Activated T-helper 17 cell treated with anti-CD3 and anti-CD28 coated beads, Interleukin-2, amount 50 U/mL, for 72 hours (primary cell): Measurements from ENCODE around the gene TMEM43. TPM values are rescaled to one million over a fixed set of nuclear protein-coding genes. Genes with fewer than 3 reads are reported as not detected.

Experiments used
- ATAC-seq: fragments of 150-1000 bp; cut with Tn5 transposase; replicated peaks from 2 replicates; pipeline ENCODE4 v1.10.0; 2021; ENCODE audit warnings: mild to moderate bottlenecking, moderate library complexity
- H3K27ac Mint-ChIP-seq: one replicate; pipeline ENCODE4 v1.8.0; 2022; ENCODE audit warnings: mixed read lengths
- H3K27me3 Mint-ChIP-seq: one replicate; pipeline ENCODE4 v1.8.0; 2022; ENCODE audit warnings: mixed read lengths
- H3K36me3 Mint-ChIP-seq: one replicate; pipeline ENCODE4 v1.8.0; 2022; ENCODE audit warnings: low read depth, mild to moderate bottlenecking, mixed read lengths
- H3K4me1 Mint-ChIP-seq: one replicate; pipeline ENCODE4 v1.8.0; 2022; ENCODE audit warnings: mixed read lengths
- H3K4me3 Mint-ChIP-seq: one replicate; pipeline ENCODE4 v1.8.0; 2022; ENCODE audit warnings: mild to moderate bottlenecking, mixed read lengths
- H3K9me3 Mint-ChIP-seq: one replicate; pipeline ENCODE4 v1.8.0; 2022; ENCODE audit warnings: mixed read lengths
- total RNA-seq, 2 donors: library from RNA; stranded (reverse); gene quantifications; one replicate each; pipeline ENCODE4 v1.2.3, GENCODE V29; 2022

The TMEM43 gene
- total RNA-seq, 2 donors from 2014 or later: 42.1 to 44.5 TPM

GRCh38 chr3:14138878-14139655 is 14.2 kb downstream of the TMEM43 start:
- no peak for ATAC-seq
- H3K4me3 Mint-ChIP-seq: no peak overlapping the region
- H3K4me1 Mint-ChIP-seq: peaks cover 26% of the 10 kb centered on the region
- peak overlapping the region; percentile 58 for H3K27ac Mint-ChIP-seq
- H3K36me3 Mint-ChIP-seq: peaks cover 65% of the 10 kb centered on the region
- H3K9me3 Mint-ChIP-seq: no peaks in the 10 kb centered on the region
- no peaks in the 10 kb centered on the region for H3K27me3 Mint-ChIP-seq

- H3K36me3 Mint-ChIP-seq: peaks cover 65% of the 10 kb centered on the region
- H3K4me3 Mint-ChIP-seq: no peak overlapping the region
- H3K9me3 Mint-ChIP-seq: no peaks in the 10 kb centered on the region
- ATAC-seq: no peak
- no peak overlapping the region for H3K27ac Mint-ChIP-seq
- H3K27me3 Mint-ChIP-seq: no peaks in the 10 kb centered on the region
- H3K4me1 Mint-ChIP-seq: peaks cover 33% of the 10 kb centered on the region
Measured at GRCh38 chr3:14139771-14140170, 14.9 kb downstream of the TMEM43 start.

- peaks cover 40% of the 10 kb centered on the region for H3K4me1 Mint-ChIP-seq
Measured at GRCh38 chr3:14140668-14141067, 15.8 kb downstream of the TMEM43 start.

GRCh38 chr3:14141144-14141543 is 16.3 kb downstream of the TMEM43 start:
- Mint-ChIP-seq H3K27me3 (no peaks in the 10 kb centered on the region), H3K27ac (peak overlapping the region; percentile 96), H3K36me3 (peaks cover 61% of the 10 kb centered on the region), H3K4me3 (no peak overlapping the region), H3K9me3 (no peaks in the 10 kb centered on the region), H3K4me1 (peaks cover 42% of the 10 kb centered on the region)
- ATAC-seq: no peak

More at GRCh38 chr3:14140668-14141067, 15.8 kb downstream of the TMEM43 start:
- Mint-ChIP-seq H3K27ac (no peak overlapping the region), H3K36me3 (peaks cover 63% of the 10 kb centered on the region), H3K9me3 (no peaks in the 10 kb centered on the region), H3K4me3 (no peak overlapping the region), H3K27me3 (no peaks in the 10 kb centered on the region)
- ATAC-seq: no peak

- H3K9me3 Mint-ChIP-seq: no peaks in the 10 kb centered on the region
- no peaks in the 10 kb centered on the region for H3K27me3 Mint-ChIP-seq
- peak overlapping the region; percentile 96 for H3K27ac Mint-ChIP-seq
- peaks cover 62% of the 10 kb centered on the region for H3K36me3 Mint-ChIP-seq
- H3K4me1 Mint-ChIP-seq: peaks cover 44% of the 10 kb centered on the region
- ATAC-seq: no peak
- peak overlapping the region; percentile 40 for H3K4me3 Mint-ChIP-seq
Measured at GRCh38 chr3:14141602-14142341, 16.9 kb downstream of the TMEM43 start.

GRCh38 chr3:14142567-14143270 is 17.9 kb downstream of the TMEM43 start:
- Mint-ChIP-seq H3K4me1 (peaks cover 44% of the 10 kb centered on the region), H3K27ac (peak overlapping the region; percentile 96), H3K36me3 (peaks cover 70% of the 10 kb centered on the region), H3K4me3 (peak overlapping the region; percentile 40), H3K9me3 (no peaks in the 10 kb centered on the region), H3K27me3 (no peaks in the 10 kb centered on the region)
- ATAC-seq: peak; percentile 54

- Mint-ChIP-seq H3K36me3 (peaks cover 69% of the 10 kb centered on the region), H3K4me3 (peak overlapping the region; percentile 52), H3K27ac (peak overlapping the region; percentile 96), H3K4me1 (peaks cover 40% of the 10 kb centered on the region), H3K27me3 (no peaks in the 10 kb centered on the region), H3K9me3 (no peaks in the 10 kb centered on the region)
- peak; percentile 39 for ATAC-seq
Measured at GRCh38 chr3:14143271-14144225, 18.7 kb downstream of the TMEM43 start.

GRCh38 chr3:14144423-14145075 is 19.7 kb downstream of the TMEM43 start:
- Mint-ChIP-seq H3K27me3 (no peaks in the 10 kb centered on the region), H3K36me3 (peaks cover 65% of the 10 kb centered on the region), H3K4me3 (peak overlapping the region; percentile 52), H3K9me3 (no peaks in the 10 kb centered on the region), H3K4me1 (peaks cover 40% of the 10 kb centered on the region), H3K27ac (peak overlapping the region; percentile 96)
- peak; percentile 87 for ATAC-seq

- Mint-ChIP-seq H3K9me3 (no peaks in the 10 kb centered on the region), H3K36me3 (peaks cover 62% of the 10 kb centered on the region), H3K4me1 (peaks cover 40% of the 10 kb centered on the region), H3K27me3 (no peaks in the 10 kb centered on the region), H3K4me3 (peak overlapping the region; percentile 52), H3K27ac (peak overlapping the region; percentile 96)
- no peak for ATAC-seq
Measured at GRCh38 chr3:14145236-14145635, 20.4 kb downstream of the TMEM43 start.

- Mint-ChIP-seq H3K36me3 (peaks cover 62% of the 10 kb centered on the region), H3K4me1 (peaks cover 40% of the 10 kb centered on the region), H3K27me3 (no peaks in the 10 kb centered on the region), H3K9me3 (no peaks in the 10 kb centered on the region), H3K4me3 (no peak overlapping the region), H3K27ac (peak overlapping the region; percentile 96)
- ATAC-seq: no peak
Measured at GRCh38 chr3:14145670-14146380, 21.0 kb downstream of the TMEM43 start.

GRCh38 chr3:14146381-14147065 is 21.7 kb downstream of the TMEM43 start:
- H3K4me1 Mint-ChIP-seq: peaks cover 36% of the 10 kb centered on the region
- no peak for ATAC-seq
- H3K9me3 Mint-ChIP-seq: no peaks in the 10 kb centered on the region
- H3K27me3 Mint-ChIP-seq: no peaks in the 10 kb centered on the region
- no peak overlapping the region for H3K4me3 Mint-ChIP-seq
- H3K36me3 Mint-ChIP-seq: peaks cover 57% of the 10 kb centered on the region
- peak overlapping the region; percentile 96 for H3K27ac Mint-ChIP-seq

GRCh38 chr3:14147066-14147435 is 22.2 kb downstream of the TMEM43 start:
- peak overlapping the region; percentile 96 for H3K27ac Mint-ChIP-seq
- peaks cover 31% of the 10 kb centered on the region for H3K4me1 Mint-ChIP-seq
- no peak overlapping the region for H3K4me3 Mint-ChIP-seq
- no peaks in the 10 kb centered on the region for H3K27me3 Mint-ChIP-seq
- H3K9me3 Mint-ChIP-seq: no peaks in the 10 kb centered on the region
- no peak for ATAC-seq
- peaks cover 52% of the 10 kb centered on the region for H3K36me3 Mint-ChIP-seq
